CD4-positive, alpha-beta T cell treated with Interleukin-6 at 100 ng/mL for 8 hours (primary cell): ENCODE measurements around the gene PTPRG.

Source experiments
- DNase-seq: peaks from one replicate; pipeline ENCODE4 v3.0.0-alpha.2; 2020; ENCODE audit warnings: mixed read lengths, low spot score

The PTPRG gene

GRCh38 chr3:61966200-61966599 is 404.8 kb downstream of the PTPRG start:
- no peak for DNase-seq

- no peak for DNase-seq
Measured at GRCh38 chr3:61967019-61967418, 405.6 kb downstream of the PTPRG start.

GRCh38 chr3:61967937-61968336 is 406.6 kb downstream of the PTPRG start:
- no peak for DNase-seq

- no peak for DNase-seq
Measured at GRCh38 chr3:61974662-61975061, 413.3 kb downstream of the PTPRG start.

- DNase-seq, result no peak
Measured at GRCh38 chr3:61975199-61975598, 413.8 kb downstream of the PTPRG start.

GRCh38 chr3:61975936-61976335 is 414.6 kb downstream of the PTPRG start:
- DNase-seq, result no peak

GRCh38 chr3:61978460-61979419 is 417.4 kb downstream of the PTPRG start:
- no peak for DNase-seq

GRCh38 chr3:61979638-61980037 is 418.3 kb downstream of the PTPRG start:
- DNase-seq, result no peak

GRCh38 chr3:61980041-61980440 is 418.7 kb downstream of the PTPRG start:
- no peak for DNase-seq

GRCh38 chr3:61981060-61981459 is 419.7 kb downstream of the PTPRG start:
- DNase-seq, result no peak

- DNase-seq, result no peak
Measured at GRCh38 chr3:61983479-61983878, 422.1 kb downstream of the PTPRG start.

GRCh38 chr3:61985020-61985419 is 423.6 kb downstream of the PTPRG start:
- DNase-seq, result no peak

- no peak for DNase-seq
Measured at GRCh38 chr3:61986473-61986872, 425.1 kb downstream of the PTPRG start.

- DNase-seq, result no peak
Measured at GRCh38 chr3:61989681-61990080, 428.3 kb downstream of the PTPRG start.

- DNase-seq, result no peak
Measured at GRCh38 chr3:61990327-61991027, 429.1 kb downstream of the PTPRG start.

- no peak for DNase-seq
Measured at GRCh38 chr3:61991706-61992105, 430.3 kb downstream of the PTPRG start.

- DNase-seq, result no peak
Measured at GRCh38 chr3:61996366-61996765, 435.0 kb downstream of the PTPRG start.

- no peak for DNase-seq
Measured at GRCh38 chr3:61997101-61997500, 435.7 kb downstream of the PTPRG start.

- no peak for DNase-seq
Measured at GRCh38 chr3:62003835-62004234, 442.5 kb downstream of the PTPRG start.

- DNase-seq, result no peak
Measured at GRCh38 chr3:62007036-62007435, 445.7 kb downstream of the PTPRG start.

- DNase-seq, result no peak
Measured at GRCh38 chr3:62010989-62011388, 449.6 kb downstream of the PTPRG start.

GRCh38 chr3:62011666-62012065 is 450.3 kb downstream of the PTPRG start:
- DNase-seq, result no peak

GRCh38 chr3:62013951-62014350 is 452.6 kb downstream of the PTPRG start:
- DNase-seq, result no peak
